Colonic mucosa (tissue), 4 donors: Measurements from ENCODE around the gene MEIOB. TPM values are rescaled to one million over a fixed set of nuclear protein-coding genes. Genes with fewer than 3 reads are reported as not detected.

Source experiments
- DNase-seq: peaks from one replicate; pipeline ENCODE4 v3.0.0-alpha.2; 2020
- H3K27ac ChIP-seq: fragments of 200-600 bp; one replicate; pipeline ENCODE4 v1.8.0; 2021
- H3K27me3 ChIP-seq: fragments of 200-600 bp; one replicate; pipeline ENCODE4 v1.8.0; 2021
- H3K36me3 ChIP-seq: fragments of 200-600 bp; one replicate; pipeline ENCODE4 v1.8.0; 2021
- H3K4me1 ChIP-seq: fragments of 200-600 bp; one replicate; pipeline ENCODE4 v1.8.0; 2021; ENCODE audit warnings: mild to moderate bottlenecking
- H3K4me3 ChIP-seq: fragments of 200-600 bp; one replicate; pipeline ENCODE4 v1.8.0; 2021
- H3K9ac ChIP-seq, 2 donors: one replicate each; pipeline ENCODE4 v1.7.0; 2013; ENCODE audit warnings: control low read depth in 2 of 2, low read depth in 2 of 2, low read length in 2 of 2
- H3K9me3 ChIP-seq: fragments of 200-600 bp; one replicate; pipeline ENCODE4 v1.8.0; 2021
- intact Hi-C: fragments of 100-400 bp; cut with DNase I; formaldehyde crosslinking; loops from one replicate; pipeline ENCODE4 v1.14.1; 2022
- total RNA-seq, 2 donors: library from RNA; stranded (reverse); fragmentation: NEBNext Ultra II Directional in 1 of 2; extraction: Animal tissue kit (Norgen Biotek cat#: 25700) in 1 of 2; gene quantifications; one replicate each; pipeline ENCODE4 v1.2.1, GENCODE V29; 2021
- TF ChIP-seq, protein P1 (sequence below): fragments of 200-600 bp; IDR thresholded peaks from one replicate; pipeline ENCODE4 v1.8.0; 2022; ENCODE audit warnings: antibody characterized with exemption, mild to moderate bottlenecking
- donor health status: healthy.
- donor health status: DM: no; HTN: no; CAD: no.
- donor health status: DM: no; HTN: no; CAD: no.

MEIOB gene
- total RNA-seq, 2 donors from 2014 or later, result 0.27 TPM; not detected in 1

GRCh38 chr16:1819611-1820010 lies 52.4 kb downstream of the MEIOB start:
- H3K9me3 ChIP-seq, result no peaks in the 10 kb centered on the region
- no peak overlapping the region for H3K27ac ChIP-seq
- H3K4me1 ChIP-seq, result no peaks in the 10 kb centered on the region
- intact Hi-C loops, result no loop called here
- peaks cover 15% of the 10 kb centered on the region for H3K36me3 ChIP-seq
- no peaks in the 10 kb centered on the region for H3K27me3 ChIP-seq
- H3K9ac ChIP-seq, result no peak overlapping the region
- TF ChIP-seq, protein P1, sequence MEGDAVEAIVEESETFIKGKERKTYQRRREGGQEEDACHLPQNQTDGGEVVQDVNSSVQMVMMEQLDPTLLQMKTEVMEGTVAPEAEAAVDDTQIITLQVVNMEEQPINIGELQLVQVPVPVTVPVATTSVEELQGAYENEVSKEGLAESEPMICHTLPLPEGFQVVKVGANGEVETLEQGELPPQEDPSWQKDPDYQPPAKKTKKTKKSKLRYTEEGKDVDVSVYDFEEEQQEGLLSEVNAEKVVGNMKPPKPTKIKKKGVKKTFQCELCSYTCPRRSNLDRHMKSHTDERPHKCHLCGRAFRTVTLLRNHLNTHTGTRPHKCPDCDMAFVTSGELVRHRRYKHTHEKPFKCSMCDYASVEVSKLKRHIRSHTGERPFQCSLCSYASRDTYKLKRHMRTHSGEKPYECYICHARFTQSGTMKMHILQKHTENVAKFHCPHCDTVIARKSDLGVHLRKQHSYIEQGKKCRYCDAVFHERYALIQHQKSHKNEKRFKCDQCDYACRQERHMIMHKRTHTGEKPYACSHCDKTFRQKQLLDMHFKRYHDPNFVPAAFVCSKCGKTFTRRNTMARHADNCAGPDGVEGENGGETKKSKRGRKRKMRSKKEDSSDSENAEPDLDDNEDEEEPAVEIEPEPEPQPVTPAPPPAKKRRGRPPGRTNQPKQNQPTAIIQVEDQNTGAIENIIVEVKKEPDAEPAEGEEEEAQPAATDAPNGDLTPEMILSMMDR, result no peak
- no peak for DNase-seq
- no peak overlapping the region for H3K4me3 ChIP-seq

GRCh38 chr16:1818873-1819525 lies 53.0 kb downstream of the MEIOB start:
- no peak overlapping the region for H3K9ac ChIP-seq
- TF ChIP-seq, protein P1, result no peak
- no peak overlapping the region for H3K27ac ChIP-seq
- no peaks in the 10 kb centered on the region for H3K9me3 ChIP-seq
- DNase-seq, result no peak
- H3K36me3 ChIP-seq, result peaks cover 15% of the 10 kb centered on the region
- no peak overlapping the region for H3K4me3 ChIP-seq
- no peaks in the 10 kb centered on the region for H3K4me1 ChIP-seq
- no peaks in the 10 kb centered on the region for H3K27me3 ChIP-seq
- intact Hi-C loops, result no loop called here

DNA sequence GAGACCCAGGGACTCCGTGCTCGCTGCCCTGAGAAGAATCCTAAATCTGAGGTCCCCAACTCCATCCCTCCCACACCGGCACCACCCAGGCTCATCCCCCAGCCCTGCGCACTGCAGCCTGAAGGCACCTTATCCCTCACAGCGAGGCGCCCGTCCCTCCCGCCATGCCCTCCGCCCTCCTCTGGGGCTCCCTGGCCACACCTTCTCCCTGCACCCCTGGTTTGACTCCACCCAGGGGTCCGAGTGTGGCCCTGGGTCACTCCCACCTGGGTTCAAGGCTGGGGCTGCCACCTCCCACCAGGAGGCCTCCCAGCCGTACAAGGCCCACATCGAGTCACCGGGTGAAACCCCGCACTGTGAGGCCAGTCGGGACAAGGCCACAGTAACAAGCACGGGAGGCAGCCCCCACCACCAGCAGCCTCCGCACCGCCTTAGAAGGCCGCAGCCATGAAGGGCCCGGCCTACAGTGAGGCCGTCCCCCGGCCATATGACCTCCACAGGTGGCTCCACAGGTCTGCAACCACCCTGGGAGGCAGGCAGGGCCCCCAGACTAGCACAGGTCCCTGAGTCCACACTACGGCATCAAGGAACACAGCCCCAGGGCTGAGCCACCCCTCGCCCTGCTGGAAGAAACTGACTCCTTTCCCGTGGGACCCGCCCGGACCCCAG lies 53.6 kb downstream of the MEIOB start:
- TF ChIP-seq, protein P1, result no peak
- Histone ChIP-seq H3K27ac (no peak overlapping the region), H3K27me3 (no peaks in the 10 kb centered on the region), H3K9ac (no peak overlapping the region), H3K4me3 (no peak overlapping the region), H3K9me3 (no peaks in the 10 kb centered on the region), H3K36me3 (peaks cover 15% of the 10 kb centered on the region), H3K4me1 (no peaks in the 10 kb centered on the region)
- intact Hi-C loops, result no loop called here
- no peak for DNase-seq

- H3K4me3 ChIP-seq, result no peak overlapping the region
- peaks cover 15% of the 10 kb centered on the region for H3K36me3 ChIP-seq
- TF ChIP-seq, protein P1, result no peak
- H3K27ac ChIP-seq, result no peak overlapping the region
- no peaks in the 10 kb centered on the region for H3K27me3 ChIP-seq
- DNase-seq, result no peak
- no peak overlapping the region for H3K9ac ChIP-seq
- no peaks in the 10 kb centered on the region for H3K4me1 ChIP-seq
- intact Hi-C loops, result no loop called here
- H3K9me3 ChIP-seq, result no peaks in the 10 kb centered on the region
Measured at GRCh38 chr16:1817716-1818115, 54.2 kb downstream of the MEIOB start.

GRCh38 chr16:1817276-1817589 lies 54.7 kb downstream of the MEIOB start:
- H3K27me3 ChIP-seq, result no peaks in the 10 kb centered on the region
- no peak overlapping the region for H3K9ac ChIP-seq
- peaks cover 12% of the 10 kb centered on the region for H3K36me3 ChIP-seq
- no peak overlapping the region for H3K27ac ChIP-seq
- no peaks in the 10 kb centered on the region for H3K4me1 ChIP-seq
- no peaks in the 10 kb centered on the region for H3K9me3 ChIP-seq
- TF ChIP-seq, protein P1, result no peak
- DNase-seq, result no peak
- no peak overlapping the region for H3K4me3 ChIP-seq
- intact Hi-C loops, result no loop called here
